GM23338 (cell line): ENCODE data around the gene RNU1-1.
"Not testable (repeated sequence)": the region's sequence is repeated elsewhere in the genome, so short reads cannot be mapped to it uniquely, and the experiment has no call there.

Experiments
- EZH2 ChIP-seq: fragments of 200-600 bp; sonication (generic); IDR thresholded peaks from one replicate; pipeline ENCODE4 v1.8.0; 2017; ENCODE audit warnings: antibody characterized with exemption, mild to moderate bottlenecking, low read depth; ENCODE audit not compliant: unreplicated experiment
- TF ChIP-seq, protein P1 (sequence below), 2 experiments: fragments of 200-600 bp in 1 of 2; sonication (generic) in 1 of 2; conservative IDR thresholded peaks; 2 replicates each; pipeline versions ENCODE4 v1.5.1 to v1.6.1; 2016 to 2017; ENCODE audit warnings: antibody characterized with exemption in 2 of 2, low read depth in 2 of 2, mild to moderate bottlenecking in 2 of 2, moderate library complexity in 1 of 2
- TF ChIP-seq, protein P2 (sequence below): IDR thresholded peaks from 2 replicates; pipeline ENCODE4 v1.6.1; 2016; ENCODE audit warnings: antibody characterized with exemption

DNA sequence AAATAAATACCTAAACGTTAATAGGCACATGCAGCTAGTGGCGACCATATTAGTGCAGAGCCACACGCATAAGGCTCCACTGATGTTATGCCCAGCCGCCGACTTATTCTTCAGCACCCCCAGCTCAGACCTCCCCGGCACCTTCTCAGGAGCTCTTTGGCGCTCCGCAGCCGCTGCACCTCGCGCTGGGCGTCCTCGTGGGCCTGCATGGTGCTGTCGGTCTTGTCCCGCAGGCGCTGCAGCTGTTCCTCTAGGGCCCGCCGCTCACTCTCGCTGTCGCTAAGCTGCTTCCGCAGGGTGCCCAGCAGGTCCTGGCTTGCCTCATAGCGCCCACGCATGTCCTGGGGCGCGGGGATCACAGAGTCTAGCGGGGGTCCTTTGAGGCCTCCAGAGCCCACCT lies 30.9 kb downstream of the RNU1-1 start:
- TF ChIP-seq, protein P1, sequence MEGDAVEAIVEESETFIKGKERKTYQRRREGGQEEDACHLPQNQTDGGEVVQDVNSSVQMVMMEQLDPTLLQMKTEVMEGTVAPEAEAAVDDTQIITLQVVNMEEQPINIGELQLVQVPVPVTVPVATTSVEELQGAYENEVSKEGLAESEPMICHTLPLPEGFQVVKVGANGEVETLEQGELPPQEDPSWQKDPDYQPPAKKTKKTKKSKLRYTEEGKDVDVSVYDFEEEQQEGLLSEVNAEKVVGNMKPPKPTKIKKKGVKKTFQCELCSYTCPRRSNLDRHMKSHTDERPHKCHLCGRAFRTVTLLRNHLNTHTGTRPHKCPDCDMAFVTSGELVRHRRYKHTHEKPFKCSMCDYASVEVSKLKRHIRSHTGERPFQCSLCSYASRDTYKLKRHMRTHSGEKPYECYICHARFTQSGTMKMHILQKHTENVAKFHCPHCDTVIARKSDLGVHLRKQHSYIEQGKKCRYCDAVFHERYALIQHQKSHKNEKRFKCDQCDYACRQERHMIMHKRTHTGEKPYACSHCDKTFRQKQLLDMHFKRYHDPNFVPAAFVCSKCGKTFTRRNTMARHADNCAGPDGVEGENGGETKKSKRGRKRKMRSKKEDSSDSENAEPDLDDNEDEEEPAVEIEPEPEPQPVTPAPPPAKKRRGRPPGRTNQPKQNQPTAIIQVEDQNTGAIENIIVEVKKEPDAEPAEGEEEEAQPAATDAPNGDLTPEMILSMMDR (conservative IDR thresholded peaks at IDR 0.05; ENCODE audit: low read depth in 2 of 2): not testable (repeated sequence)
- TF ChIP-seq EZH2: not testable (repeated sequence)
- TF ChIP-seq, protein P2, sequence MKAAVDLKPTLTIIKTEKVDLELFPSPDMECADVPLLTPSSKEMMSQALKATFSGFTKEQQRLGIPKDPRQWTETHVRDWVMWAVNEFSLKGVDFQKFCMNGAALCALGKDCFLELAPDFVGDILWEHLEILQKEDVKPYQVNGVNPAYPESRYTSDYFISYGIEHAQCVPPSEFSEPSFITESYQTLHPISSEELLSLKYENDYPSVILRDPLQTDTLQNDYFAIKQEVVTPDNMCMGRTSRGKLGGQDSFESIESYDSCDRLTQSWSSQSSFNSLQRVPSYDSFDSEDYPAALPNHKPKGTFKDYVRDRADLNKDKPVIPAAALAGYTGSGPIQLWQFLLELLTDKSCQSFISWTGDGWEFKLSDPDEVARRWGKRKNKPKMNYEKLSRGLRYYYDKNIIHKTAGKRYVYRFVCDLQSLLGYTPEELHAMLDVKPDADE: not testable (repeated sequence)
